Measurements from ENCODE around the gene S100G.

DNA sequence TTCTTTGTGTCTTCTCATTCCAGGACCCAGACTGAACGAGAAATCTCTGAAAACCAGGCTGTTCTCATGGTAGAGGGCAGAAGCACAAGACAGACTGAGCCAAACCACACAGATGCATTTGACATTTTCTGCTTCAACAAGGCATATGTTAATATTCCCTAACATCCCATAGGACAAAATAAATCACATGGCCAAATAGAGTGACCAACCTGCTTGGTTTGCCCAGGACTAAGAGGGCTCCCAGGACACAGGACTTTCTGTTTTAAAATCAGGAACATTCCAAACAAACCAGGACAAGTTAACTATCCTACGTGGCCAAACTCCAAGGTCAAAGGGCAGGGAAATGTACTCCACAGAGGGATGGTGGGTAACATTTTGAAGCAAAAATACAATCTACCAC is 50.8 kb downstream of the S100G start:
- TF ChIP-seq, protein P1, sequence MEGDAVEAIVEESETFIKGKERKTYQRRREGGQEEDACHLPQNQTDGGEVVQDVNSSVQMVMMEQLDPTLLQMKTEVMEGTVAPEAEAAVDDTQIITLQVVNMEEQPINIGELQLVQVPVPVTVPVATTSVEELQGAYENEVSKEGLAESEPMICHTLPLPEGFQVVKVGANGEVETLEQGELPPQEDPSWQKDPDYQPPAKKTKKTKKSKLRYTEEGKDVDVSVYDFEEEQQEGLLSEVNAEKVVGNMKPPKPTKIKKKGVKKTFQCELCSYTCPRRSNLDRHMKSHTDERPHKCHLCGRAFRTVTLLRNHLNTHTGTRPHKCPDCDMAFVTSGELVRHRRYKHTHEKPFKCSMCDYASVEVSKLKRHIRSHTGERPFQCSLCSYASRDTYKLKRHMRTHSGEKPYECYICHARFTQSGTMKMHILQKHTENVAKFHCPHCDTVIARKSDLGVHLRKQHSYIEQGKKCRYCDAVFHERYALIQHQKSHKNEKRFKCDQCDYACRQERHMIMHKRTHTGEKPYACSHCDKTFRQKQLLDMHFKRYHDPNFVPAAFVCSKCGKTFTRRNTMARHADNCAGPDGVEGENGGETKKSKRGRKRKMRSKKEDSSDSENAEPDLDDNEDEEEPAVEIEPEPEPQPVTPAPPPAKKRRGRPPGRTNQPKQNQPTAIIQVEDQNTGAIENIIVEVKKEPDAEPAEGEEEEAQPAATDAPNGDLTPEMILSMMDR (conservative IDR thresholded peaks at IDR 0.05; ENCODE audit: low read depth, low read length) = no peak
- TF ChIP-seq EZH2 (IDR thresholded peaks at IDR 0.05; ENCODE audit: low read length, unreplicated experiment) = no peak
